Esophagus muscularis mucosa (tissue), 3 donors: ENCODE data around the gene SETMAR.

Experiments used
- CTCF ChIP-seq, 3 experiments: fragments of 200-600 bp in 2 of 3; fragments of 450-650 bp in 1 of 3; sonication (generic) in 2 of 3; IDR thresholded peaks; one replicate each; pipeline ENCODE4 v1.5.1; 2017 to 2019; ENCODE audit warnings: antibody characterized with exemption in 3 of 3, mild to moderate bottlenecking in 2 of 3, moderate library complexity in 1 of 3
- POLR2AphosphoS5 ChIP-seq, 2 donors: sonication (generic); formaldehyde crosslinking; IDR thresholded peaks; one replicate each; pipeline ENCODE4 v1.6.1; 2017; ENCODE audit warnings: antibody characterized with exemption in 2 of 2

- TF ChIP-seq CTCF (IDR thresholded peaks at IDR 0.05): no peak
- TF ChIP-seq POLR2AphosphoS5 (IDR thresholded peaks at IDR 0.05): no peak
Observed at GRCh38 chr3:4334548-4334947, 31.4 kb downstream of the SETMAR start.
